IMR-90 (cell line): ENCODE data around the gene CFAP92. TPM values are rescaled to one million over a fixed set of nuclear protein-coding genes. Genes with fewer than 3 reads are reported as not detected.

Source experiments
- ATAC-seq: fragments of 200-7000 bp; cut with Tn5 transposase; 2 replicates; pipeline ENCODE4 v1.9.1; 2020; ENCODE audit warnings: low read depth, mild to moderate bottlenecking, moderate library complexity
- BruUV-seq: library from RNA; stranded (reverse); fragments of 400-500 nt; replicated peaks from 2 replicates; lab custom pipeline; 2021; lab: Mats Ljungman, UMichigan
- CTCF ChIA-PET: fragments of 300-600 bp; formaldehyde crosslinking; extraction: SDS; loops from one replicate; lab custom pipeline; 2021; ENCODE audit warnings: antibody characterized with exemption; lab: Yijun Ruan, JAX
- POLR2A ChIA-PET: fragments of 300-600 bp; sonication (Branson Sonifier 250); formaldehyde crosslinking; loops from one replicate; lab custom pipeline; 2022; ENCODE audit warnings: antibody characterized with exemption; ENCODE audit not compliant: unreplicated experiment; lab: Charles Lee
- DNase-seq: peaks from one replicate; pipeline ENCODE4 v3.0.0; 2013
- H2AFZ ChIP-seq: replicated peaks from 2 replicates; pipeline ENCODE3; 2013; ENCODE audit warnings: low read length, mild to moderate bottlenecking; ENCODE audit not compliant: poor library complexity
- H2AK5ac ChIP-seq: 2 replicates; pipeline ENCODE4 v1.6.1; 2013; ENCODE audit warnings: low read depth, low read length, inconsistent platforms
- H2AK9ac ChIP-seq: replicated peaks from 2 replicates; pipeline ENCODE3; 2013; ENCODE audit warnings: mild to moderate bottlenecking, low read depth, low read length, moderate library complexity; ENCODE audit not compliant: poor library complexity
- H2BK120ac ChIP-seq: 2 replicates; pipeline ENCODE4 v1.6.1; 2013; ENCODE audit warnings: low read depth, low read length, inconsistent platforms
- H2BK15ac ChIP-seq: 3 replicates; pipeline ENCODE4 v1.6.1; 2013; ENCODE audit warnings: low read depth, low read length, inconsistent platforms
- H2BK20ac ChIP-seq: 2 replicates; pipeline ENCODE4 v1.6.1; 2013; ENCODE audit warnings: low read depth, mild to moderate bottlenecking, inconsistent platforms, low read length, moderate library complexity
- H2BK5ac ChIP-seq: 2 replicates; pipeline ENCODE4 v1.6.1; 2013; ENCODE audit warnings: mild to moderate bottlenecking, low read depth, low read length, inconsistent platforms; ENCODE audit not compliant: poor library complexity, severe bottlenecking
- H3K14ac ChIP-seq: replicated peaks from 2 replicates; pipeline ENCODE4 v1.6.1; 2013; ENCODE audit warnings: low read depth, low read length, inconsistent platforms
- H3K18ac ChIP-seq: 2 replicates; pipeline ENCODE4 v1.6.1; 2013; ENCODE audit warnings: low read depth, low read length, control low read depth
- H3K23ac ChIP-seq: 2 replicates; pipeline ENCODE4 v1.6.1; 2013; ENCODE audit warnings: low read depth, low read length, inconsistent platforms
- H3K27ac ChIP-seq: 2 replicates; pipeline ENCODE4 v1.5.1; 2013; ENCODE audit warnings: mild to moderate bottlenecking, control low read depth, low read length; ENCODE audit not compliant: insufficient read depth
- H3K27me3 ChIP-seq: 2 replicates; pipeline ENCODE4 v1.6.1; 2013; ENCODE audit warnings: low read length; ENCODE audit not compliant: control insufficient read depth, insufficient read depth
- H3K36me3 ChIP-seq: 2 replicates; pipeline ENCODE4 v1.6.1; 2013; ENCODE audit warnings: low read length, mixed read lengths; ENCODE audit not compliant: control insufficient read depth, insufficient read depth
- H3K4ac ChIP-seq: 2 replicates; pipeline ENCODE4 v1.6.1; 2013; ENCODE audit warnings: low read depth, low read length, inconsistent platforms
- H3K4me1 ChIP-seq: 2 replicates; pipeline ENCODE4 v1.6.1; 2013; ENCODE audit warnings: low read length, mixed read lengths; ENCODE audit not compliant: control insufficient read depth, insufficient read depth
- H3K4me2 ChIP-seq: 2 replicates; pipeline ENCODE4 v1.6.1; 2013; ENCODE audit warnings: low read depth, mild to moderate bottlenecking, control low read depth, low read length, moderate library complexity
- H3K4me3 ChIP-seq: 2 replicates; pipeline ENCODE4 v1.5.1; 2013; ENCODE audit warnings: low read depth, mild to moderate bottlenecking, control low read depth, low read length, moderate library complexity; ENCODE audit not compliant: insufficient read depth
- H3K56ac ChIP-seq: 2 replicates; pipeline ENCODE4 v1.6.1; 2013; ENCODE audit warnings: low read length, inconsistent platforms; ENCODE audit not compliant: insufficient read depth; ENCODE audit errors: extremely low read depth
- H3K79me1 ChIP-seq, 2 experiments: 2 replicates each; pipeline ENCODE4 v1.6.1; 2013; ENCODE audit warnings: low read length in 2 of 2, inconsistent platforms in 1 of 2, low read depth in 1 of 2
- H3K9ac ChIP-seq: 2 replicates; pipeline ENCODE4 v1.6.1; 2013; ENCODE audit warnings: low read depth, low read length, control low read depth
- H3K9me1 ChIP-seq: 2 replicates; pipeline ENCODE4 v1.6.1; 2013; ENCODE audit warnings: low read length, inconsistent platforms; ENCODE audit not compliant: insufficient read depth
- H3K9me3 ChIP-seq: 2 replicates; pipeline ENCODE4 v1.6.1; 2013; ENCODE audit warnings: low read length; ENCODE audit not compliant: control insufficient read depth, insufficient read depth
- H4K20me1 ChIP-seq: 2 replicates; pipeline ENCODE4 v1.6.1; 2013; ENCODE audit warnings: low read length, inconsistent platforms; ENCODE audit not compliant: insufficient read depth
- H4K5ac ChIP-seq: 2 replicates; pipeline ENCODE4 v1.6.1; 2013; ENCODE audit warnings: mild to moderate bottlenecking, low read depth, low read length, control low read depth
- H4K8ac ChIP-seq, 2 experiments: 2 replicates each; pipeline ENCODE4 v1.6.1; 2013; ENCODE audit warnings: low read depth in 2 of 2, low read length in 2 of 2, control low read depth in 1 of 2, inconsistent platforms in 1 of 2
- H4K91ac ChIP-seq: 2 replicates; pipeline ENCODE4 v1.6.1; 2013; ENCODE audit warnings: low read depth, low read length, inconsistent platforms; ENCODE audit not compliant: insufficient read depth
- BHLHE40 ChIP-seq: fragments of 150-350 bp; IDR thresholded peaks from 2 replicates; pipeline ENCODE4 v1.6.1; 2016; ENCODE audit warnings: mild to moderate bottlenecking, low read depth, low read length
- CEBPB ChIP-seq: IDR thresholded peaks from 2 replicates; pipeline ENCODE4 v1.6.1; 2012; ENCODE audit warnings: low read depth, low read length, improper control_type of control experiment
- CTCF ChIP-seq: conservative IDR thresholded peaks from 2 replicates; pipeline ENCODE4 v1.5.1; 2012; ENCODE audit warnings: mild to moderate bottlenecking, low read depth, low read length, improper control_type of control experiment
- FOS ChIP-seq: fragments of 150-350 bp; IDR thresholded peaks from 2 replicates; pipeline ENCODE4 v1.6.1; 2016; ENCODE audit warnings: low read depth, low read length
- MAFK ChIP-seq: IDR thresholded peaks from 2 replicates; pipeline ENCODE4 v1.6.1; 2012; ENCODE audit warnings: low read depth, low read length, improper control_type of control experiment
- MAZ ChIP-seq: IDR thresholded peaks from 2 replicates; pipeline ENCODE4 v1.6.1; 2012; ENCODE audit warnings: low read depth, mild to moderate bottlenecking, low read length, improper control_type of control experiment, moderate library complexity, borderline replicate concordance
- POLR2A ChIP-seq: IDR thresholded peaks from 2 replicates; pipeline ENCODE4 v1.6.1; 2012; ENCODE audit warnings: mild to moderate bottlenecking, low read depth, low read length
- RAD21 ChIP-seq: IDR thresholded peaks from 2 replicates; pipeline ENCODE4 v1.6.1; 2012; ENCODE audit warnings: low read length, improper control_type of control experiment
- USF2 ChIP-seq: fragments of 150-350 bp; IDR thresholded peaks from 2 replicates; pipeline ENCODE4 v1.6.1; 2017; ENCODE audit warnings: mild to moderate bottlenecking, antibody characterized with exemption, low read length, low read depth
- WGBS, 2 experiments: methylation state at CpG; one replicate each; pipeline versions ENCODE4 v1.1.5 to v1.1.7; 2013; ENCODE audit warnings: missing lambda C conversion rate in 2 of 2; ENCODE audit not compliant: insufficient read length in 1 of 2; ENCODE audit errors: extremely low coverage in 2 of 2; 5-methylcytosine and 5-hydroxymethylcytosine counted together
- dilution Hi-C: fragments of 300-500 bp; cut with HindIII; formaldehyde crosslinking; loops from one replicate; pipeline ENCODE4 v1.14.3; 2018; ENCODE audit warnings: low sequenced_read_pairs; ENCODE audit not compliant: unreplicated experiment
- in situ Hi-C: fragments of 300-500 bp; cut with MboI; formaldehyde crosslinking; loops from 3 replicates; pipeline ENCODE4 v1.14.3; 2019; ENCODE audit warnings: low sequenced_read_pairs, inconsistent platforms, mixed read lengths
- intact Hi-C: fragments of 100-400 bp; cut with micrococcal nuclease; formaldehyde crosslinking; loops from 2 replicates; pipeline ENCODE4 v1.10.0; 2022
- polyA plus RNA-seq, 3 experiments: library from polyadenylated mRNA; depleted of rRNA; stranded (reverse); fragments of >200 nt; gene quantifications; 2 replicates each; pipeline ENCODE4 v1.2.3, GENCODE V29; 2012; ENCODE audit warnings: low replicate concordance in 1 of 3
- total RNA-seq: library from RNA; depleted of rRNA; stranded (reverse); fragments of >200 nt; gene quantifications from 2 replicates; pipeline ENCODE4 v1.2.3, GENCODE V29; 2012
- TF ChIP-seq, protein P1 (sequence below): fragments of 150-350 bp; IDR thresholded peaks from 2 replicates; pipeline ENCODE4 v1.6.1; 2016; ENCODE audit warnings: low read depth, mild to moderate bottlenecking, low read length, moderate library complexity, borderline replicate concordance

Gene CFAP92
- total and polyA plus RNA-seq, 2 of the 4 experiments (the other 2 are of a cell fraction), result not detected

GRCh38 chr3:129038121-129038855 is 44.4 kb upstream of the CFAP92 start (continued):
- TF ChIP-seq CTCF, result no peak

DNA sequence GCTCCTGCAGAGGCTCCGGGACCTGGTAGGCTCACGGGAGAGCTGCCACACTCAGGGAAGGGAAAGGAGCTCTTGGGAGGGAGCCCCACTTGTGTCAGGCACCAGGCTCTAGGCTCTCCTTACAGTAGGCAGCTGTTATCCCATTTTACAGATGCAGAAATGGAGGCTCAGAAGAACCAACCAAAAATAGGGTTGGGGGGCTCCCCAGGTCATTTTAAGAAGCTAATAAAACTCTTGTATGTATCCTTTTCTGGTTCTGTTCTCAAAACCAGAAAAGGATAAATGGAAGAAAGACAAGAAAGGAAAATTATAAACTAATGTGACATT is 43.2 kb upstream of the CFAP92 start:
- dilution Hi-C loops, result no loop called here
- TF ChIP-seq CEBPB (no peak), MAFK (no peak), BHLHE40 (no peak), CTCF (no peak), USF2 (no peak), RAD21 (no peak), MAZ (no peak), FOS (no peak), POLR2A (no peak)
- TF ChIP-seq, protein P1, sequence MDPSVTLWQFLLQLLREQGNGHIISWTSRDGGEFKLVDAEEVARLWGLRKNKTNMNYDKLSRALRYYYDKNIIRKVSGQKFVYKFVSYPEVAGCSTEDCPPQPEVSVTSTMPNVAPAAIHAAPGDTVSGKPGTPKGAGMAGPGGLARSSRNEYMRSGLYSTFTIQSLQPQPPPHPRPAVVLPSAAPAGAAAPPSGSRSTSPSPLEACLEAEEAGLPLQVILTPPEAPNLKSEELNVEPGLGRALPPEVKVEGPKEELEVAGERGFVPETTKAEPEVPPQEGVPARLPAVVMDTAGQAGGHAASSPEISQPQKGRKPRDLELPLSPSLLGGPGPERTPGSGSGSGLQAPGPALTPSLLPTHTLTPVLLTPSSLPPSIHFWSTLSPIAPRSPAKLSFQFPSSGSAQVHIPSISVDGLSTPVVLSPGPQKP, result no peak

More for the DNA sequence above, 43.2 kb upstream of the CFAP92 start:
- Histone ChIP-seq H2BK20ac (no peak overlapping the region), H4K20me1 (peaks cover 5% of the 10 kb centered on the region; the same call in 1 of the 2 replicates), H3K9ac (no peak overlapping the region), H3K9me3 (no peaks in the 10 kb centered on the region), H3K18ac (no peak overlapping the region), H3K27me3 (peaks cover 49% of the 10 kb centered on the region), H2BK5ac (no peak overlapping the region), H3K4me2 (no peak overlapping the region), H3K14ac (no peak overlapping the region), H2AFZ (no peak overlapping the region), H4K8ac (no peak overlapping the region), H3K27ac (no peak overlapping the region), H3K36me3 (no peaks in the 10 kb centered on the region), H3K4ac (no peak overlapping the region), H2BK15ac (no peak overlapping the region), H2BK120ac (no peak overlapping the region), H3K4me3 (no peak overlapping the region), H2AK5ac (no peak overlapping the region), H4K91ac (no peak overlapping the region), H3K4me1 (peaks cover 2% of the 10 kb centered on the region; the same call in 1 of the 2 replicates), H3K79me1 (no peaks in the 10 kb centered on the region), H3K56ac (no peak overlapping the region), H3K9me1 (no peaks in the 10 kb centered on the region), H2AK9ac (no peak overlapping the region), H4K5ac (no peak overlapping the region), H3K23ac (no peak overlapping the region)
- in situ Hi-C loops, result no loop called here
- intact Hi-C loops, result no loop called here
- no peak for DNase-seq
- POLR2A ChIA-PET, result no interaction called here
- ATAC-seq, result no peak
- CTCF ChIA-PET, result no interaction called here
- no TSS peak for BruUV-seq
- 60% methylated on average over 1 of the region's 2 CpGs; no CpG with 5 or more reads in 1 of the 2 experiments for WGBS, 2 experiments
